H9 (cell line): ENCODE results near the gene RPS6KA6. TPM values are rescaled to one million over a fixed set of nuclear protein-coding genes. Genes with fewer than 3 reads are reported as not detected.

Experiments used
- DNase-seq: peaks from one replicate; pipeline ENCODE4 v3.0.0-alpha.2; 2017
- H2AFZ ChIP-seq: one replicate; pipeline ENCODE4 v1.6.1; 2013; ENCODE audit warnings: mild to moderate bottlenecking, low read length, control low read depth, moderate library complexity
- H2AK5ac ChIP-seq: 2 replicates; pipeline ENCODE4 v1.6.1; 2013; ENCODE audit warnings: low read length, control low read depth, mixed read lengths; ENCODE audit not compliant: insufficient read length
- H2BK120ac ChIP-seq: one replicate; pipeline ENCODE4 v1.6.1; 2013; ENCODE audit warnings: low read depth, mild to moderate bottlenecking, low read length, control low read depth, inconsistent platforms; ENCODE audit not compliant: poor library complexity, severe bottlenecking
- H2BK12ac ChIP-seq: 2 replicates; pipeline ENCODE4 v1.6.1; 2013; ENCODE audit warnings: low read length, control low read depth, mixed read lengths, low read depth; ENCODE audit not compliant: insufficient read length
- H2BK15ac ChIP-seq: 2 replicates; pipeline ENCODE4 v1.6.1; 2013; ENCODE audit warnings: low read depth, low read length, control low read depth
- H2BK20ac ChIP-seq: one replicate; pipeline ENCODE4 v1.6.1; 2013; ENCODE audit warnings: low read depth, mild to moderate bottlenecking, low read length, control low read depth, inconsistent platforms; ENCODE audit not compliant: poor library complexity, severe bottlenecking
- H2BK5ac ChIP-seq: 2 replicates; pipeline ENCODE4 v1.6.1; 2013; ENCODE audit warnings: low read length, control low read depth, mixed read lengths; ENCODE audit not compliant: insufficient read length
- H3K14ac ChIP-seq: 2 replicates; pipeline ENCODE4 v1.6.1; 2013; ENCODE audit warnings: low read length, control low read depth; ENCODE audit not compliant: insufficient read depth
- H3K18ac ChIP-seq: 2 replicates; pipeline ENCODE4 v1.6.1; 2013; ENCODE audit warnings: low read depth, mild to moderate bottlenecking, mixed read lengths, low read length, control low read depth; ENCODE audit not compliant: insufficient read length
- H3K23ac ChIP-seq: 2 replicates; pipeline ENCODE4 v1.6.1; 2013; ENCODE audit warnings: low read length, control low read depth, mixed read lengths, low read depth; ENCODE audit not compliant: insufficient read length
- H3K23me2 ChIP-seq: 2 replicates; pipeline ENCODE4 v1.6.1; 2013; ENCODE audit warnings: low read depth, mild to moderate bottlenecking, mixed read lengths, low read length, control low read depth; ENCODE audit not compliant: insufficient read length, poor library complexity, severe bottlenecking
- H3K27ac ChIP-seq: 2 replicates; pipeline ENCODE4 v1.5.1; 2013; ENCODE audit warnings: low read length, control low read depth, mixed read lengths, low read depth; ENCODE audit not compliant: insufficient read length
- H3K27me3 ChIP-seq: 2 replicates; pipeline ENCODE4 v1.6.1; 2013; ENCODE audit warnings: low read length, control low read depth, inconsistent platforms; ENCODE audit not compliant: insufficient read depth
- H3K4ac ChIP-seq: 2 replicates; pipeline ENCODE4 v1.6.1; 2013; ENCODE audit warnings: low read depth, mild to moderate bottlenecking, control low read depth, inconsistent platforms, low read length, moderate library complexity
- H3K4me1 ChIP-seq: 2 replicates; pipeline ENCODE4 v1.6.1; 2013; ENCODE audit warnings: low read length, control low read depth, inconsistent platforms; ENCODE audit not compliant: insufficient read depth
- H3K4me2 ChIP-seq: 2 replicates; pipeline ENCODE4 v1.6.1; 2013; ENCODE audit warnings: low read length, control low read depth, mixed read lengths; ENCODE audit not compliant: insufficient read length, insufficient read depth
- H3K56ac ChIP-seq: 2 replicates; pipeline ENCODE4 v1.6.1; 2013; ENCODE audit warnings: low read depth, mild to moderate bottlenecking, mixed read lengths, low read length, control low read depth; ENCODE audit not compliant: insufficient read length
- H3K79me1 ChIP-seq: 2 replicates; pipeline ENCODE4 v1.6.1; 2013; ENCODE audit warnings: low read depth, mild to moderate bottlenecking, moderate library complexity, low read length, control low read depth, inconsistent platforms; ENCODE audit not compliant: insufficient read depth, poor library complexity, severe bottlenecking
- H3K79me2 ChIP-seq: 2 replicates; pipeline ENCODE4 v1.6.1; 2013; ENCODE audit warnings: low read length, control low read depth, inconsistent platforms; ENCODE audit not compliant: insufficient read depth
- H3K9ac ChIP-seq: 2 replicates; pipeline ENCODE4 v1.6.1; 2013; ENCODE audit warnings: low read length, control low read depth, mixed read lengths; ENCODE audit not compliant: insufficient read length; ENCODE audit errors: extremely low read depth
- H3K9me3 ChIP-seq: one replicate; pipeline ENCODE4 v1.6.1; 2013; ENCODE audit warnings: low read depth, low read length, inconsistent platforms; ENCODE audit not compliant: control insufficient read depth
- H3T11ph ChIP-seq: one replicate; pipeline ENCODE4 v1.6.1; 2013; ENCODE audit warnings: mild to moderate bottlenecking, low read length, control low read depth, inconsistent platforms
- H4K20me1 ChIP-seq: one replicate; pipeline ENCODE4 v1.6.1; 2013; ENCODE audit not compliant: control insufficient read depth, insufficient read length, insufficient read depth
- H4K5ac ChIP-seq: 2 replicates; pipeline ENCODE4 v1.6.1; 2013; ENCODE audit warnings: low read depth, mild to moderate bottlenecking, mixed read lengths, low read length, control low read depth; ENCODE audit not compliant: insufficient read length
- H4K8ac ChIP-seq: replicated peaks from 2 replicates; pipeline ENCODE4 v1.6.1; 2013; ENCODE audit warnings: low read length, control low read depth, mixed read lengths, low read depth; ENCODE audit not compliant: insufficient read length
- H4K91ac ChIP-seq: 2 replicates; pipeline ENCODE4 v1.6.1; 2013; ENCODE audit warnings: low read depth, mild to moderate bottlenecking, moderate library complexity, mixed read lengths, low read length, control low read depth; ENCODE audit not compliant: insufficient read length
- H3K27ac Mint-ChIP-seq, 3 experiments: 2 replicates in 2 of 3; 3 replicates in 1 of 3; pipeline ENCODE4 v1.8.0; 2020 to 2021; ENCODE audit warnings: mixed read lengths in 3 of 3, mild to moderate bottlenecking in 1 of 3, moderate library complexity in 1 of 3
- H3K27me3 Mint-ChIP-seq: 2 replicates; pipeline ENCODE4 v1.8.0; 2021; ENCODE audit warnings: low read depth, mild to moderate bottlenecking, moderate library complexity, mixed read lengths
- H3K36me3 Mint-ChIP-seq, 3 experiments: 2 replicates in 2 of 3; 3 replicates in 1 of 3; pipeline ENCODE4 v1.8.0; 2020 to 2021; ENCODE audit warnings: low read depth in 3 of 3, mixed read lengths in 3 of 3; ENCODE audit not compliant: insufficient read depth in 1 of 3
- H3K4me1 Mint-ChIP-seq, 2 experiments: 2 replicates each; pipeline ENCODE4 v1.8.0; 2020; ENCODE audit warnings: mixed read lengths in 2 of 2
- H3K4me3 Mint-ChIP-seq, 2 experiments: 2 replicates in 1 of 2; 3 replicates in 1 of 2; pipeline ENCODE4 v1.8.0; 2020 to 2021; ENCODE audit warnings: mild to moderate bottlenecking in 2 of 2, mixed read lengths in 2 of 2, moderate library complexity in 1 of 2
- H3K9me3 Mint-ChIP-seq, 2 experiments: 2 replicates in 1 of 2; 3 replicates in 1 of 2; pipeline ENCODE4 v1.8.0; 2020; ENCODE audit warnings: mild to moderate bottlenecking in 2 of 2, mixed read lengths in 2 of 2, moderate library complexity in 1 of 2
- CTCF ChIP-seq: fragments of 200-600 bp; sonication (generic); conservative IDR thresholded peaks from 3 replicates; pipeline ENCODE4 v1.8.0; 2021; ENCODE audit warnings: antibody characterized with exemption, mild to moderate bottlenecking
- WGBS: extraction: QIAGEN DNeasy Blood & Tissue Kit; methylation state at CpG from one replicate; pipeline ENCODE4 v1.1.7; 2013; ENCODE audit warnings: missing lambda C conversion rate, low lambda C conversion rate, mixed read lengths; ENCODE audit not compliant: insufficient read length; ENCODE audit errors: extremely low coverage; 5-methylcytosine and 5-hydroxymethylcytosine counted together
- total RNA-seq: library from RNA; stranded (reverse); gene quantifications from 2 replicates; pipeline ENCODE4 v1.2.1, GENCODE V29; 2021

RPS6KA6 gene
- total RNA-seq, 1 experiment from 2014 or later, result 12.1 TPM

GRCh38 chrX:84218726-84219125 lies 30.7 kb upstream of the RPS6KA6 start:
- Histone ChIP-seq H3K18ac (no peak overlapping the region), H3K27me3 (no peaks in the 10 kb centered on the region), H2BK12ac (no peak overlapping the region), H4K20me1 (no peaks in the 10 kb centered on the region), H3K79me1 (no peaks in the 10 kb centered on the region), H4K91ac (no peak overlapping the region), H3K23me2 (no peaks in the 10 kb centered on the region), H3K4me2 (no peak overlapping the region), H3K14ac (no peak overlapping the region), H4K8ac (no peak overlapping the region), H3T11ph (no peak overlapping the region), H3K9me3 (peaks cover 20% of the 10 kb centered on the region), H2BK20ac (no peak overlapping the region), H2BK15ac (no peak overlapping the region), H3K4ac (no peak overlapping the region), H2BK120ac (no peak overlapping the region), H2AFZ (no peak overlapping the region), H2BK5ac (no peak overlapping the region), H3K56ac (no peak overlapping the region), H3K9ac (no peak overlapping the region), H2AK5ac (no peak overlapping the region), H3K23ac (no peak overlapping the region), H3K4me1 (no peaks in the 10 kb centered on the region), H4K5ac (no peak overlapping the region), H3K27ac (no peak overlapping the region), H3K79me2 (no peaks in the 10 kb centered on the region)
- no peak overlapping the region for H3K4me3 Mint-ChIP-seq
- no peak overlapping the region for H3K27ac Mint-ChIP-seq
- H3K27me3 Mint-ChIP-seq, result no peaks in the 10 kb centered on the region
- peaks cover 7% of the 10 kb centered on the region in 2 experiments for H3K4me1 Mint-ChIP-seq
- TF ChIP-seq CTCF, result no peak
- DNase-seq, result no peak
- WGBS, result no CpG with 5 or more reads among the region's 1 CpG
- H3K36me3 Mint-ChIP-seq, result peaks cover 0 to 4% (median 2%) of the 10 kb centered on the region in 3 experiments; a peak in 2 of 7 replicates
- peaks cover 55 to 60% of the 10 kb centered on the region in 2 experiments for H3K9me3 Mint-ChIP-seq
